Parathyroid adenoma (tissue), 2 donors: Measurements from ENCODE around the gene PCDHGA9.
"Not testable (repeated sequence)": the region's sequence is repeated elsewhere in the genome, so short reads cannot be mapped to it uniquely, and the experiment has no call there.

Experiments
- H2AFZ ChIP-seq: fragments of 300-600 bp; sonication (generic); one replicate; pipeline ENCODE4 v1.7.0; 2017; ENCODE audit warnings: antibody characterized with exemption, mild to moderate bottlenecking
- H3K27ac ChIP-seq: fragments of 300-600 bp; sonication (generic); one replicate; pipeline ENCODE4 v1.7.0; 2017
- H3K27me3 ChIP-seq: fragments of 300-600 bp; sonication (generic); one replicate; pipeline ENCODE4 v1.7.0; 2017; ENCODE audit warnings: low read length; ENCODE audit not compliant: control insufficient read depth, insufficient read depth
- H3K36me3 ChIP-seq: fragments of 300-600 bp; sonication (generic); one replicate; pipeline ENCODE4 v1.7.0; 2017; ENCODE audit warnings: low read length; ENCODE audit not compliant: control insufficient read depth, insufficient read depth
- H3K4me1 ChIP-seq: fragments of 300-600 bp; sonication (generic); one replicate; pipeline ENCODE4 v1.7.0; 2017; ENCODE audit warnings: control low read depth
- H3K4me2 ChIP-seq: fragments of 300-600 bp; sonication (generic); one replicate; pipeline ENCODE4 v1.7.0; 2017; ENCODE audit warnings: low read length
- H3K4me3 ChIP-seq: fragments of 300-600 bp; sonication (generic); one replicate; pipeline ENCODE4 v1.7.0; 2017; ENCODE audit warnings: low read depth, low read length
- H3K79me2 ChIP-seq: fragments of 300-600 bp; sonication (generic); one replicate; pipeline ENCODE4 v1.7.0; 2017; ENCODE audit warnings: control low read depth
- H3K9ac ChIP-seq: fragments of 300-600 bp; sonication (generic); one replicate; pipeline ENCODE4 v1.7.0; 2017; ENCODE audit warnings: mild to moderate bottlenecking
- H3K9me3 ChIP-seq: fragments of 300-600 bp; sonication (generic); one replicate; pipeline ENCODE4 v1.7.0; 2017; ENCODE audit warnings: low read length; ENCODE audit not compliant: control insufficient read depth
- TF ChIP-seq, protein P1 (sequence below): fragments of 300-600 bp; sonication (generic); IDR thresholded peaks from one replicate; pipeline ENCODE4 v1.7.0; 2017; ENCODE audit warnings: antibody characterized with exemption, mild to moderate bottlenecking
- donor health status: primary hyperparathyroidism.

Gene PCDHGA9

DNA sequence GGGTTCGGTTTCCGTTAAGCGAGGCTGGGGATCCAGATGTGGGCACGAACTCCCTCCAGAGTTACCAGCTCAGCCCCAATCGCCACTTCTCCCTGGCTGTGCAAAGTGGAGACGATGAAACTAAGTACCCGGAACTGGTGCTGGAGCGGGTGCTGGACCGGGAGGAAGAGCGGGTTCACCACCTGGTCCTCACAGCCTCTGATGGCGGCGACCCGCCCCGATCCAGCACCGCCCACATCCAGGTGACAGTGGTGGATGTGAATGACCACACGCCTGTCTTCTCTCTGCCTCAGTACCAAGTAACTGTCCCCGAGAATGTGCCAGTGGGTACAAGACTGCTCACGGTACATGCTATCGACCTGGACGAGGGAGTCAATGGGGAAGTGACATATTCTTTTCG lies 19.2 kb upstream of the PCDHGA9 start:
- Histone ChIP-seq H3K4me2 (no peak overlapping the region), H3K36me3 (no peaks in the 10 kb centered on the region), H3K4me3 (no peak overlapping the region), H3K4me1 (no peaks in the 10 kb centered on the region), H3K9me3 (peaks cover 2% of the 10 kb centered on the region), H3K27me3 (no peaks in the 10 kb centered on the region), H3K9ac (no peak overlapping the region), H3K27ac (no peak overlapping the region), H3K79me2 (no peaks in the 10 kb centered on the region), H2AFZ (no peak overlapping the region)
- TF ChIP-seq, protein P1, sequence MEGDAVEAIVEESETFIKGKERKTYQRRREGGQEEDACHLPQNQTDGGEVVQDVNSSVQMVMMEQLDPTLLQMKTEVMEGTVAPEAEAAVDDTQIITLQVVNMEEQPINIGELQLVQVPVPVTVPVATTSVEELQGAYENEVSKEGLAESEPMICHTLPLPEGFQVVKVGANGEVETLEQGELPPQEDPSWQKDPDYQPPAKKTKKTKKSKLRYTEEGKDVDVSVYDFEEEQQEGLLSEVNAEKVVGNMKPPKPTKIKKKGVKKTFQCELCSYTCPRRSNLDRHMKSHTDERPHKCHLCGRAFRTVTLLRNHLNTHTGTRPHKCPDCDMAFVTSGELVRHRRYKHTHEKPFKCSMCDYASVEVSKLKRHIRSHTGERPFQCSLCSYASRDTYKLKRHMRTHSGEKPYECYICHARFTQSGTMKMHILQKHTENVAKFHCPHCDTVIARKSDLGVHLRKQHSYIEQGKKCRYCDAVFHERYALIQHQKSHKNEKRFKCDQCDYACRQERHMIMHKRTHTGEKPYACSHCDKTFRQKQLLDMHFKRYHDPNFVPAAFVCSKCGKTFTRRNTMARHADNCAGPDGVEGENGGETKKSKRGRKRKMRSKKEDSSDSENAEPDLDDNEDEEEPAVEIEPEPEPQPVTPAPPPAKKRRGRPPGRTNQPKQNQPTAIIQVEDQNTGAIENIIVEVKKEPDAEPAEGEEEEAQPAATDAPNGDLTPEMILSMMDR = no peak

DNA sequence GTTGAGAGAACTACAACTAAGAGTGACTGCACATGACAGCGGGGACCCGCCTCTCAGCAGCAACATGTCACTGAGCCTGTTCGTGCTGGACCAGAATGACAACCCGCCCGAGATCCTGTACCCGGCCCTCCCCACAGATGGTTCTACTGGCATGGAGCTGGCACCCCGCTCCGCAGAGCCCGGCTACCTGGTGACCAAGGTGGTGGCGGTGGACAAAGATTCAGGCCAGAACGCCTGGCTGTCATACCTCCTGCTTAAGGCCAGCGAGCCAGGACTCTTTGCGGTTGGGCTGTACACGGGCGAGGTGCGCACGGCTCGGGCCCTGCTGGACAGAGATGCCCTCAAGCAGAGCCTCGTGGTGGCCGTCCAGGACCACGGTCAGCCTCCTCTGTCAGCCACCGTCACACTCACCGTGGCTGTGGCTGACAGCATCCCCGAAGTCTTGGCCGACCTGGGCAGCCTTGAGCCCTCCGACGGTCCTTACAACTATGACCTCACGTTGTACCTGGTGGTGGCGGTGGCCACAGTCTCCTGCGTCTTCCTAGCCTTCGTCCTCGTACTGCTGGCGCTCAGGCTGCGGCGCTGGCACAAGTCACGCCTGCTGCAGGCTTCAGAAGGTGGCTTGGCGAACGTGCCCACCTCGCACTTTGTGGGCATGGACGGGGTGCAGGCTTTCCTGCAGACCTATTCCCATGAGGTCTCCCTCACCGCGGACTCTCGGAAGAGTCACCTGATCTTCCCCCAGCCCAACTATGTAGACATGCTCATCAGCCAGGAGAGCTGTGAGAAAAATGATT lies 17.9 kb upstream of the PCDHGA9 start:
- Histone ChIP-seq H3K4me1 (no peaks in the 10 kb centered on the region), H3K27me3 (no peaks in the 10 kb centered on the region), H3K9ac (no peak overlapping the region), H3K4me3 (no peak overlapping the region), H3K36me3 (no peaks in the 10 kb centered on the region), H3K27ac (no peak overlapping the region), H3K79me2 (no peaks in the 10 kb centered on the region), H3K9me3 (no peaks in the 10 kb centered on the region), H3K4me2 (no peak overlapping the region), H2AFZ (no peak overlapping the region)
- TF ChIP-seq, protein P1 = no peak

DNA sequence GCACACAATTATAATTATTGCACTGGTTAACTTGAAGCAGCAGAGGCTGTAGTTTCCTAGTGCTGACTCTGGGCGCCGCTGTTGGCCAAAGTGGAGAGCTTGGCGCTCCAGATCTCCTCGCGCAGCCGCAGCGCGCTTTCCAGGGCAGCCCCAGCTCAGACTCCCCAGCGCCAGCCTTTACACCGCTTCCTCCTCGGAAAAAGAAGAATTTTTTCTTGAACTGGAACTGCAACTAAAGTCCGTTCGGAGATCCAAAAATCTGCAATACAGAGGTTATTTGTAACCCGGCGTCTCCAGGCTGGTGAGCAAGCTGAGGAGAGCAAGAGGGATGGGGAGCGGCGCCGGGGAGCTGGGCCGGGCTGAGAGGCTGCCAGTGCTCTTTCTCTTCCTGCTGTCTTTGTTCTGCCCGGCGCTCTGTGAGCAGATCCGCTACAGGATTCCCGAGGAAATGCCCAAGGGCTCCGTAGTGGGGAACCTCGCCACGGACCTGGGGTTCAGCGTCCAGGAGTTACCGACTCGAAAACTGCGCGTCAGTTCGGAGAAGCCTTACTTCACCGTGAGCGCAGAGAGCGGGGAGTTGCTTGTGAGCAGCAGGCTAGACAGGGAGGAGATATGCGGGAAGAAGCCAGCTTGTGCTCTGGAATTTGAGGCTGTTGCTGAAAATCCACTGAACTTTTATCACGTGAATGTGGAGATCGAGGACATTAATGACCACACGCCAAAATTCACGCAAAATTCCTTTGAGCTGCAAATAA lies 14.8 kb upstream of the PCDHGA9 start, which contains the start of gene PCDHGB4:
Gene PCDHGB4, plus strand, starts transcription at position 142 of the 755 bp plus-strand sequence. Its CDS starts 187 bp downstream, at position 329.
- TF ChIP-seq, protein P1 = peak; percentile 43
- H3K9me3 ChIP-seq, H2AFZ ChIP-seq, H3K4me2 ChIP-seq, H3K27me3 ChIP-seq, H3K79me2 ChIP-seq, H3K27ac ChIP-seq, H3K9ac ChIP-seq, H3K4me3 ChIP-seq, H3K36me3 ChIP-seq, H3K4me1 ChIP-seq: not testable (repeated sequence)

DNA sequence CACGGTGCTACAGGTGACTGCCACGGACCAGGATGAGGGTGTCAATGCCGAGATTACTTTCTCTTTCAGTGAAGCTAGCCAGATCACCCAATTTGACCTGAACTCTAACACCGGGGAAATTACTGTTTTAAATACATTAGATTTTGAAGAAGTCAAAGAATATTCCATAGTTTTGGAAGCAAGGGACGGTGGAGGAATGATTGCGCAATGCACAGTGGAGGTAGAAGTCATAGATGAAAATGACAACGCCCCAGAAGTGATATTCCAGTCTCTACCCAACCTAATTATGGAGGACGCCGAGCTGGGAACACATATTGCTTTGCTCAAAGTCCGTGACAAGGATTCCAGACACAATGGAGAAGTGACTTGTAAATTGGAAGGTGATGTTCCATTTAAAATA lies 13.9 kb upstream of the PCDHGA9 start:
- no peak overlapping the region for H3K4me3 ChIP-seq
- no peaks in the 10 kb centered on the region for H3K27me3 ChIP-seq
- H3K79me2 ChIP-seq = no peaks in the 10 kb centered on the region
- no peaks in the 10 kb centered on the region for H3K9me3 ChIP-seq
- no peaks in the 10 kb centered on the region for H3K4me1 ChIP-seq
- TF ChIP-seq, protein P1 = no peak
- no peak overlapping the region for H3K27ac ChIP-seq
- H3K9ac ChIP-seq = no peak overlapping the region
- H3K4me2 ChIP-seq = no peak overlapping the region
- peaks cover 3% of the 10 kb centered on the region for H3K36me3 ChIP-seq
- no peak overlapping the region for H2AFZ ChIP-seq
